GM10266 (cell line): ENCODE measurements around the gene TGFB3.

Experiments used
- DNase-seq: peaks from one replicate; pipeline ENCODE4 v3.0.0; 2012; ENCODE audit errors: extremely low spot score
- CTCF ChIP-seq: IDR thresholded peaks from 2 replicates; pipeline ENCODE4 v1.5.1; 2012; ENCODE audit warnings: mild to moderate bottlenecking, low read depth; ENCODE audit not compliant: control insufficient read depth, insufficient read depth; ENCODE audit errors: missing control alignments

The TGFB3 gene

GRCh38 chr14:75917322-75917945 is 64.4 kb downstream of the TGFB3 start:
- DNase-seq = no peak
- TF ChIP-seq CTCF = no peak

- no peak for DNase-seq
- TF ChIP-seq CTCF = no peak
Observed at GRCh38 chr14:75915045-75915444, 66.8 kb downstream of the TGFB3 start.

- DNase-seq = no peak
- no peak for TF ChIP-seq CTCF
Observed at GRCh38 chr14:75913183-75913582, 68.6 kb downstream of the TGFB3 start.

GRCh38 chr14:75911883-75912282 is 69.9 kb downstream of the TGFB3 start:
- DNase-seq = no peak
- no peak for TF ChIP-seq CTCF

- no peak for DNase-seq
- TF ChIP-seq CTCF = no peak
Observed at GRCh38 chr14:75910048-75910447, 71.7 kb downstream of the TGFB3 start.

GRCh38 chr14:75909630-75910029 is 72.2 kb downstream of the TGFB3 start:
- no peak for DNase-seq
- no peak for TF ChIP-seq CTCF
